ENCODE data around the gene IL2RA.
"Not testable (repeated sequence)": the region's sequence is repeated elsewhere in the genome, so short reads cannot be mapped to it uniquely, and the experiment has no call there.

IL2RA gene

GRCh38 chr10:6068422-6068821, 6.3 kb upstream of the IL2RA start:
- DNase-seq (ENCODE audit: low spot score), result no peak
- in situ Hi-C loops (cut with MboI; ENCODE audit: low sequenced_read_pairs, unreplicated experiment), result no loop called here
- TF ChIP-seq CTCF (IDR thresholded peaks at IDR 0.05; ENCODE audit: borderline replicate concordance, control extremely low read depth, extremely low read depth, insufficient read depth, missing control alignments), result no peak

GRCh38 chr10:6068006-6068405, 5.8 kb upstream of the IL2RA start:
- no peak for TF ChIP-seq CTCF (IDR thresholded peaks at IDR 0.05; ENCODE audit: borderline replicate concordance, control extremely low read depth, extremely low read depth, insufficient read depth, missing control alignments)
- in situ Hi-C loops (cut with MboI; ENCODE audit: low sequenced_read_pairs, unreplicated experiment), result no loop called here
- DNase-seq (ENCODE audit: low spot score), result no peak

GRCh38 chr10:6067457-6067856, 5.3 kb upstream of the IL2RA start:
- no peak for TF ChIP-seq CTCF (IDR thresholded peaks at IDR 0.05; ENCODE audit: borderline replicate concordance, control extremely low read depth, extremely low read depth, insufficient read depth, missing control alignments)
- no peak for DNase-seq (ENCODE audit: low spot score)
- in situ Hi-C loops (cut with MboI; ENCODE audit: low sequenced_read_pairs, unreplicated experiment), result no loop called here

- no peak for TF ChIP-seq CTCF (IDR thresholded peaks at IDR 0.05; ENCODE audit: borderline replicate concordance, control extremely low read depth, extremely low read depth, insufficient read depth, missing control alignments)
- no peak for DNase-seq (ENCODE audit: low spot score)
- in situ Hi-C loops (cut with MboI; ENCODE audit: low sequenced_read_pairs, unreplicated experiment), result no loop called here
These were observed 3.7 kb upstream of the IL2RA start for GRCh38 chr10:6065835-6066234.

GRCh38 chr10:6065406-6065805, 3.2 kb upstream of the IL2RA start:
- in situ Hi-C loops (cut with MboI; ENCODE audit: low sequenced_read_pairs, unreplicated experiment), result no loop called here
- DNase-seq (ENCODE audit: low spot score), result no peak
- TF ChIP-seq CTCF (IDR thresholded peaks at IDR 0.05; ENCODE audit: borderline replicate concordance, control extremely low read depth, extremely low read depth, insufficient read depth, missing control alignments), result no peak

- DNase-seq (ENCODE audit: low spot score); in situ Hi-C loops (cut with MboI; ENCODE audit: low sequenced_read_pairs, unreplicated experiment): not testable (repeated sequence)
These were observed 2.6 kb upstream of the IL2RA start for GRCh38 chr10:6064726-6065125.

- DNase-seq (ENCODE audit: low spot score), result no peak
- no peak for TF ChIP-seq CTCF (IDR thresholded peaks at IDR 0.05; ENCODE audit: borderline replicate concordance, control extremely low read depth, extremely low read depth, insufficient read depth, missing control alignments)
- in situ Hi-C loops (cut with MboI; ENCODE audit: low sequenced_read_pairs, unreplicated experiment), result no loop called here
These were observed 2.0 kb upstream of the IL2RA start for GRCh38 chr10:6064119-6064518.

All from GM13976 (cell line).